Subcutaneous adipose tissue (tissue), 4 donors: ENCODE data around the gene SLC52A1. TPM values are rescaled to one million over a fixed set of nuclear protein-coding genes. Genes with fewer than 3 reads are reported as not detected.

ENCODE experiments used
- total RNA-seq, 4 donors: library from RNA; depleted of rRNA; stranded (reverse); fragments of >200 nt; gene quantifications; one replicate each; pipeline ENCODE4 v1.1.0, GENCODE V29; 2016

The SLC52A1 gene
- total RNA-seq, 4 donors from 2014 or later: not detected

Other genes with a start within 250 kb of the SLC52A1 start
- gene VMO1, start 249.1 kb downstream of the SLC52A1 start, total RNA-seq: 10 to 100 TPM in 1 of 4 donors, 1 to 10 TPM in 2, not detected in 1; 4.6 to 54.9 (median 5.7) TPM
- gene GLTPD2, start 246.5 kb downstream of the SLC52A1 start, total RNA-seq: not detected
- gene PSMB6, start 239.3 kb downstream of the SLC52A1 start, total RNA-seq: 100 to 1,000 TPM; 114 to 187 (median 124) TPM
- 10 to 100 TPM; 12.6 to 25.0 (median 18.1) TPM for gene PLD2, start 228.3 kb downstream of the SLC52A1 start, total RNA-seq
- 10 to 100 TPM; 12.9 to 61.0 (median 28.2) TPM for gene MINK1, start 202.1 kb downstream of the SLC52A1 start, total RNA-seq
- 1 to 10 TPM in 2 of 4 donors, under 1 TPM in 2; 0.38 to 2.2 (median 0.87) TPM for gene C17orf107, start 135.9 kb downstream of the SLC52A1 start, total RNA-seq
- gene CHRNE, start 132.3 kb downstream of the SLC52A1 start, total RNA-seq: under 1 TPM; 0.34 to 0.94 (median 0.46) TPM
- not detected for gene GP1BA, start 103.1 kb downstream of the SLC52A1 start, total RNA-seq
- 10 to 100 TPM; 25.3 to 85.5 (median 27.9) TPM for gene SLC25A11, start 95.4 kb downstream of the SLC52A1 start, total RNA-seq
- 10 to 100 TPM; 21.7 to 42.0 (median 31.0) TPM for gene RNF167, start 95.2 kb downstream of the SLC52A1 start, total RNA-seq
- gene PFN1, start 86.9 kb downstream of the SLC52A1 start, total RNA-seq: 100 to 1,000 TPM; 244 to 584 (median 435) TPM
- 1 to 10 TPM; 2.3 to 8.3 (median 3.8) TPM for gene ENO3, start 84.3 kb downstream of the SLC52A1 start, total RNA-seq
- 10 to 100 TPM; 37.5 to 67.6 (median 54.1) TPM for gene SPAG7, start 67.6 kb downstream of the SLC52A1 start, total RNA-seq
- gene CAMTA2, start 47.8 kb downstream of the SLC52A1 start, total RNA-seq: 10 to 100 TPM; 11.4 to 21.9 (median 17.5) TPM
- gene INCA1, start 37.9 kb downstream of the SLC52A1 start, total RNA-seq: 1 to 10 TPM in 3 of 4 donors, under 1 TPM in 1; 0.85 to 1.3 (median 1.1) TPM
- gene KIF1C, start 37.5 kb downstream of the SLC52A1 start, total RNA-seq: 100 to 1,000 TPM in 1 of 4 donors, 10 to 100 TPM in 3; 32.3 to 162 (median 65.2) TPM
- gene ZFP3, start 43.0 kb upstream of the SLC52A1 start, total RNA-seq: 1 to 10 TPM; 3.2 to 5.9 (median 4.0) TPM
- 10 to 100 TPM in 1 of 4 donors, 1 to 10 TPM in 3; 1.5 to 11.9 (median 6.0) TPM for gene ZNF232, start 76.5 kb upstream of the SLC52A1 start, total RNA-seq
- gene USP6, start 80.6 kb upstream of the SLC52A1 start, total RNA-seq: 1 to 10 TPM in 1 of 4 donors, under 1 TPM in 2, not detected in 1; 0.22 to 5.1 (median 0.51) TPM
- 10 to 100 TPM in 3 of 4 donors, 1 to 10 TPM in 1; 5.5 to 17.1 (median 11.0) TPM for gene ZNF594, start 156.4 kb upstream of the SLC52A1 start, total RNA-seq
- 10 to 100 TPM in 1 of 4 donors, 1 to 10 TPM in 3; 1.7 to 17.0 (median 7.6) TPM for gene SCIMP, start 199.4 kb upstream of the SLC52A1 start, total RNA-seq
- gene RABEP1, start 246.9 kb upstream of the SLC52A1 start, total RNA-seq: 10 to 100 TPM; 59.5 to 72.1 (median 63.3) TPM